GM12878 (cell line): ENCODE data around the gene PRCD. TPM values are rescaled to one million over a fixed set of nuclear protein-coding genes. Genes with fewer than 3 reads are reported as not detected.

Experiments
- ATAC-seq: fragments of 200-7000 bp; cut with Tn5 transposase; 3 replicates; pipeline ENCODE4 v1.9.1; 2020; ENCODE audit warnings: mild to moderate bottlenecking, moderate library complexity
- BruUV-seq: library from RNA; stranded (reverse); fragments of 400-500 nt; replicated peaks from 2 replicates; lab custom pipeline; 2021; lab: Mats Ljungman, UMichigan
- CTCF ChIA-PET: fragments of 300-600 bp; sonication (Branson Sonifier 250); formaldehyde crosslinking; extraction: SDS; loops from one replicate; lab custom pipeline; 2021; ENCODE audit warnings: inconsistent platforms; lab: Yijun Ruan, JAX
- POLR2A ChIA-PET: fragments of 350-600 bp; formaldehyde crosslinking; extraction: SDS; loops from one replicate; lab custom pipeline; 2021; ENCODE audit warnings: inconsistent platforms; lab: Charles Lee
- RAD21 ChIA-PET: fragments of 300-600 bp; sonication (Branson Sonifier 250); formaldehyde crosslinking; loops from one replicate; lab custom pipeline; 2023; ENCODE audit warnings: antibody characterized with exemption; ENCODE audit not compliant: unreplicated experiment; lab: Charles Lee
- SMC1A ChIA-PET: fragments of 300-600 bp; sonication (Branson Sonifier 250); formaldehyde crosslinking; loops from one replicate; lab custom pipeline; 2023; ENCODE audit not compliant: unreplicated experiment, uncharacterized antibody; lab: Charles Lee
- DNase-seq: peaks from one replicate; pipeline ENCODE4 v3.0.0-alpha.2; 2011; ENCODE audit warnings: low read depth, low spot score
- FAIRE-seq: peaks from 3 replicates; lab custom pipeline; 2011; peaks lifted over from hg19 to GRCh38; lab: Jason Lieb, UNC
- H2AFZ ChIP-seq: 2 replicates; pipeline ENCODE4 v1.6.0; 2011; ENCODE audit warnings: low read depth, low read length, control low read depth; ENCODE audit not compliant: control insufficient read depth
- H3K27ac ChIP-seq: 2 replicates; pipeline ENCODE4 v1.5.1; 2011; ENCODE audit warnings: control low read depth; ENCODE audit not compliant: control insufficient read depth, insufficient read depth
- H3K27me3 ChIP-seq, 2 experiments: replicated peaks in 1 of 2; 2 replicates each; pipeline versions ENCODE4 v1.6.0 to v1.6.1; 2011; ENCODE audit warnings: low read length in 1 of 2; ENCODE audit not compliant: control insufficient read depth in 2 of 2, insufficient read depth in 2 of 2
- H3K36me3 ChIP-seq, 2 experiments: 2 replicates each; pipeline ENCODE4 v1.5.1; 2011; ENCODE audit warnings: low read length in 1 of 2; ENCODE audit not compliant: control insufficient read depth in 2 of 2, insufficient read depth in 2 of 2
- H3K4me1 ChIP-seq: 2 replicates; pipeline ENCODE4 v1.6.1; 2011; ENCODE audit warnings: mild to moderate bottlenecking, low read length, moderate library complexity, mixed read lengths; ENCODE audit not compliant: control insufficient read depth, insufficient read depth
- H3K4me2 ChIP-seq: 2 replicates; pipeline ENCODE4 v1.6.0; 2011; ENCODE audit warnings: control low read depth; ENCODE audit not compliant: control insufficient read depth, insufficient read depth
- H3K4me3 ChIP-seq: fragments of 200-600 bp; sonication (generic); 2 replicates; pipeline ENCODE4 v1.5.1; 2016
- H3K79me2 ChIP-seq: 2 replicates; pipeline ENCODE4 v1.6.0; 2011; ENCODE audit warnings: low read length; ENCODE audit not compliant: control insufficient read depth, insufficient read depth
- H3K9ac ChIP-seq: 2 replicates; pipeline ENCODE4 v1.8.0; 2011; ENCODE audit warnings: low read length, control low read depth, mixed read lengths; ENCODE audit not compliant: control insufficient read depth, insufficient read depth
- H3K9me3 ChIP-seq: replicated peaks from 3 replicates; pipeline ENCODE4 v1.5.1; 2011; ENCODE audit warnings: mild to moderate bottlenecking, low read length; ENCODE audit not compliant: control insufficient read depth, insufficient read depth
- H4K20me1 ChIP-seq: 2 replicates; pipeline ENCODE4 v1.6.0; 2011; ENCODE audit not compliant: control insufficient read depth, insufficient read depth
- BCL3 ChIP-seq: IDR thresholded peaks from 2 replicates; pipeline ENCODE4 v1.6.1; 2011; ENCODE audit warnings: borderline replicate concordance, low read depth, mild to moderate bottlenecking, moderate library complexity, low read length; ENCODE audit not compliant: insufficient read depth, poor library complexity, severe bottlenecking
- CBX3 ChIP-seq: fragments of 200-600 bp; sonication (generic); IDR thresholded peaks from 2 replicates; pipeline ENCODE4 v1.6.1; 2016; ENCODE audit warnings: low read depth, borderline replicate concordance
- CEBPB ChIP-seq, 2 experiments: fragments of 150-350 bp in 1 of 2; IDR thresholded peaks; 2 replicates each; pipeline ENCODE4 v1.6.1; 2012 to 2014; ENCODE audit warnings: low read depth in 2 of 2, low read length in 2 of 2, borderline replicate concordance in 1 of 2, inconsistent platforms in 1 of 2
- CTCF ChIP-seq, 3 experiments: IDR thresholded peaks in 2 of 3; conservative IDR thresholded peaks in 1 of 3; 2 replicates each; pipeline ENCODE4 v1.5.1; 2011; ENCODE audit warnings: low read depth in 3 of 3, low read length in 3 of 3, mild to moderate bottlenecking in 3 of 3, control low read depth in 2 of 3, moderate library complexity in 2 of 3, inconsistent platforms in 1 of 3, mixed read lengths in 1 of 3; ENCODE audit not compliant: control insufficient read depth in 2 of 3, insufficient read depth in 1 of 3; ENCODE audit errors: extremely low read depth in 1 of 3
- DPF2 ChIP-seq: fragments of 450-650 bp; IDR thresholded peaks from 2 replicates; pipeline ENCODE4 v1.6.1; 2017; ENCODE audit warnings: mild to moderate bottlenecking
- HDAC2 ChIP-seq: fragments of 200-600 bp; sonication (generic); IDR thresholded peaks from 2 replicates; pipeline ENCODE4 v1.6.1; 2017
- JUNB ChIP-seq: IDR thresholded peaks from 2 replicates; pipeline ENCODE4 v1.6.1; 2016; ENCODE audit warnings: antibody characterized with exemption, mild to moderate bottlenecking
- MEF2B ChIP-seq: fragments of 450-650 bp; IDR thresholded peaks from 2 replicates; pipeline ENCODE4 v1.6.1; 2018; ENCODE audit warnings: mild to moderate bottlenecking, moderate library complexity; ENCODE audit not compliant: partially characterized antibody, poor library complexity, severe bottlenecking
- MYC ChIP-seq: IDR thresholded peaks from 2 replicates; pipeline ENCODE4 v1.6.1; 2011; ENCODE audit warnings: mild to moderate bottlenecking, low read length, moderate library complexity, inconsistent platforms; ENCODE audit not compliant: insufficient read depth, insufficient replicate concordance, insufficient read length, severe bottlenecking
- NBN ChIP-seq: fragments of 450-650 bp; IDR thresholded peaks from 2 replicates; pipeline ENCODE4 v1.6.1; 2016
- NFIC ChIP-seq: IDR thresholded peaks from 2 replicates; pipeline ENCODE4 v1.6.1; 2012; ENCODE audit warnings: low read depth, mild to moderate bottlenecking, inconsistent platforms, low read length, moderate library complexity
- NRF1 ChIP-seq: conservative IDR thresholded peaks from 2 replicates; pipeline ENCODE4 v1.6.1; 2011; ENCODE audit warnings: mild to moderate bottlenecking, low read depth, low read length, improper control_type of control experiment
- PAX8 ChIP-seq: fragments of 450-650 bp; IDR thresholded peaks from 2 replicates; pipeline ENCODE4 v1.6.1; 2017; ENCODE audit warnings: mild to moderate bottlenecking, moderate library complexity
- RAD21 ChIP-seq: IDR thresholded peaks from 2 replicates; pipeline ENCODE4 v1.6.1; 2011; ENCODE audit warnings: mild to moderate bottlenecking, low read depth, low read length, moderate library complexity; ENCODE audit not compliant: insufficient read depth
- RELB ChIP-seq: fragments of 450-650 bp; IDR thresholded peaks from 2 replicates; pipeline ENCODE4 v1.6.1; 2017; ENCODE audit warnings: low read depth, mild to moderate bottlenecking, moderate library complexity
- SIX5 ChIP-seq: IDR thresholded peaks from 2 replicates; pipeline ENCODE4 v1.6.1; 2011; ENCODE audit warnings: mild to moderate bottlenecking, low read depth, low read length, moderate library complexity; ENCODE audit not compliant: severe bottlenecking
- SREBF1 ChIP-seq: IDR thresholded peaks from 2 replicates; pipeline ENCODE4 v1.6.1; 2012; ENCODE audit warnings: mild to moderate bottlenecking, low read length
- SUPT20H ChIP-seq: IDR thresholded peaks from 2 replicates; pipeline ENCODE4 v1.6.1; 2011; ENCODE audit warnings: low read depth, mild to moderate bottlenecking, low read length, moderate library complexity, borderline replicate concordance; ENCODE audit not compliant: control insufficient read depth
- WGBS: methylation state at CpG from one replicate; pipeline ENCODE4 v1.1.6; 2016; ENCODE audit warnings: low lambda C conversion rate; ENCODE audit not compliant: insufficient replicate concordance, insufficient coverage; ENCODE audit errors: missing lambda C conversion rate; 5-methylcytosine and 5-hydroxymethylcytosine counted together
- in situ Hi-C: fragments of 300-500 bp; cut with MboI; formaldehyde crosslinking; loops from 9 replicates; pipeline ENCODE4 v1.14.3; 2018; ENCODE audit warnings: mixed read lengths
- intact Hi-C: fragments of 100-400 bp; cut with micrococcal nuclease; formaldehyde crosslinking; loops from one replicate; pipeline ENCODE4 v1.14.2; 2022; ENCODE audit not compliant: unreplicated experiment
- polyA plus RNA-seq, 11 experiments: library from polyadenylated mRNA; depleted of rRNA in 4 of 11; unstranded in 6 of 11; stranded (reverse) in 5 of 11; fragments of >200 nt; fragmentation: Nextera tagmentation in 4 of 11; fragmentation: Illumina TruSeq in 1 of 11; extraction: Ambion mirVana in 4 of 11; extraction: Trizol in 1 of 11; gene quantifications; 1 replicate in 1 of 11; 2 replicates in 10 of 11; pipeline versions ENCODE4 v1.2.1 to v1.2.3, GENCODE V29; 2011 to 2016; ENCODE audit warnings: inconsistent platforms in 2 of 11, missing spikeins in 2 of 11, low read depth in 1 of 11
- total RNA-seq, 4 experiments: library from RNA; depleted of rRNA in 3 of 4; stranded (reverse); fragments of >200 nt in 3 of 4; fragmentation: Illumina TruSeq in 1 of 4; extraction: Trizol in 1 of 4; gene quantifications; 2 replicates each; pipeline versions ENCODE4 v1.2.1 to v1.2.3, GENCODE V29; 2013 to 2021

The PRCD gene
- total and polyA plus RNA-seq, 10 of the 15 experiments (the other 5 are each of a cell fraction or from before 2014, with no cell fraction given) = 0.18 to 0.95 (median 0.34) TPM; not detected in 4

GRCh38 chr17:76582660-76583059 lies 42.8 kb downstream of the PRCD start:
- intact Hi-C loops (no loop called here), in situ Hi-C loops (no loop called here)
- Histone ChIP-seq H3K4me1 (peaks cover 24% of the 10 kb centered on the region), H3K27ac (no peak overlapping the region), H3K9me3 (no peaks in the 10 kb centered on the region), H3K36me3 (no peaks in the 10 kb centered on the region), H3K79me2 (no peaks in the 10 kb centered on the region), H3K27me3 (peaks cover 3 to 9% of the 10 kb centered on the region in 2 experiments; a peak in 3 of 4 replicates), H3K4me2 (no peak overlapping the region), H3K9ac (no peak overlapping the region), H4K20me1 (no peaks in the 10 kb centered on the region), H3K4me3 (no peak overlapping the region), H2AFZ (no peak overlapping the region)
- ChIA-PET CTCF (interaction anchor here (2.5 kb wide), 1 partner anchor 42 kb away, joined by 10 read pairs; no protein-coding TSS in a partner anchor), POLR2A (interaction anchor here (0.7 to 1.3 kb wide), 3 partner anchors 21 to 483 kb away, joined by 3 to 7 read pairs (median 3); no protein-coding TSS in a partner anchor), SMC1A (no interaction called here), RAD21 (no interaction called here)
- FAIRE-seq = no peak
- no peak for ATAC-seq
- 14% methylated on average over 3 of the region's 3 CpGs for WGBS
- BruUV-seq = no TSS peak
- no peak for DNase-seq
- no peak for TF ChIP-seq NFIC
- no peak for TF ChIP-seq JUNB
- TF ChIP-seq SIX5 = no peak
- TF ChIP-seq RELB = no peak
- no peak for TF ChIP-seq CBX3
- TF ChIP-seq CEBPB (IDR thresholded peaks at IDR 0.05; ENCODE audit: borderline replicate concordance in 1 of 2, low read depth in 2 of 2, low read length in 2 of 2) = no peak
- no peak for TF ChIP-seq NBN
- no peak for TF ChIP-seq PAX8
- TF ChIP-seq BCL3 = no peak
- no peak for TF ChIP-seq DPF2
- no peak for TF ChIP-seq NRF1
- TF ChIP-seq CTCF (IDR thresholded peaks at IDR 0.05 in 2 of 3, conservative IDR thresholded peaks at IDR 0.05 in 1 of 3; ENCODE audit: control insufficient read depth in 2 of 3, extremely low read depth in 1 of 3, insufficient read depth in 1 of 3, low read depth in 3 of 3, low read length in 3 of 3) = no peak
- TF ChIP-seq SUPT20H = no peak
- TF ChIP-seq MYC = no peak
- no peak for TF ChIP-seq HDAC2
- no peak for TF ChIP-seq SREBF1
- no peak for TF ChIP-seq MEF2B
- no peak for TF ChIP-seq RAD21
